Vagina (tissue), 2 donors: ENCODE results near the gene S100A2.

Source experiments
- POLR2A ChIP-seq, 2 donors: fragments of 450-650 bp; IDR thresholded peaks; one replicate each; pipeline ENCODE4 v1.6.1; 2017; ENCODE audit warnings: antibody characterized with exemption in 2 of 2, mild to moderate bottlenecking in 2 of 2, moderate library complexity in 2 of 2
- POLR2AphosphoS5 ChIP-seq, 2 donors: sonication (generic); formaldehyde crosslinking; IDR thresholded peaks; one replicate each; pipeline ENCODE4 v1.9.0; 2017; ENCODE audit warnings: antibody characterized with exemption in 2 of 2, mild to moderate bottlenecking in 2 of 2, low read depth in 1 of 2; ENCODE audit not compliant: insufficient read depth in 1 of 2
- TF ChIP-seq, protein P1 (sequence below), 3 experiments: fragments of 450-650 bp in 2 of 3; fragments of 200-600 bp in 1 of 3; sonication (generic) in 1 of 3; IDR thresholded peaks; one replicate each; pipeline ENCODE4 v1.5.1; 2017 to 2019; ENCODE audit warnings: antibody characterized with exemption in 3 of 3, mild to moderate bottlenecking in 2 of 3, moderate library complexity in 2 of 3

DNA sequence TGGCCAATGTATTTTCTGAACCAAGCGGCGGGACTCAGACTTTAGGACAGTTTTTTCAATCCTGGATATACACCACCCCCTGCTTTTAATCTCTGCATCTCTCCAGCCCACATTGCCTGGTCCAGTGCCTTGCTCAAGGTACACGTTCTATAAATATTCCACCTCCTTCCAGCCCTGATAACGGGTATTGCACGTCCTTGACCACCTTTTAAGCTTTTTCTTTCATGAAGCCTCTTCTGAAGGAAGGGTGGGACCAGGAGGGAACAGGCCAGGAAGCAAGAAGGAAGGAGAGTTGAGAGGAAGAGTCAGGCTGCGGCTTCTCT lies 43.9 kb upstream of the S100A2 start:
- TF ChIP-seq POLR2A (IDR thresholded peaks at IDR 0.05) (no peak), POLR2AphosphoS5 (IDR thresholded peaks at IDR 0.05; ENCODE audit: insufficient read depth in 1 of 2, low read depth in 1 of 2) (no peak)
- TF ChIP-seq, protein P1, sequence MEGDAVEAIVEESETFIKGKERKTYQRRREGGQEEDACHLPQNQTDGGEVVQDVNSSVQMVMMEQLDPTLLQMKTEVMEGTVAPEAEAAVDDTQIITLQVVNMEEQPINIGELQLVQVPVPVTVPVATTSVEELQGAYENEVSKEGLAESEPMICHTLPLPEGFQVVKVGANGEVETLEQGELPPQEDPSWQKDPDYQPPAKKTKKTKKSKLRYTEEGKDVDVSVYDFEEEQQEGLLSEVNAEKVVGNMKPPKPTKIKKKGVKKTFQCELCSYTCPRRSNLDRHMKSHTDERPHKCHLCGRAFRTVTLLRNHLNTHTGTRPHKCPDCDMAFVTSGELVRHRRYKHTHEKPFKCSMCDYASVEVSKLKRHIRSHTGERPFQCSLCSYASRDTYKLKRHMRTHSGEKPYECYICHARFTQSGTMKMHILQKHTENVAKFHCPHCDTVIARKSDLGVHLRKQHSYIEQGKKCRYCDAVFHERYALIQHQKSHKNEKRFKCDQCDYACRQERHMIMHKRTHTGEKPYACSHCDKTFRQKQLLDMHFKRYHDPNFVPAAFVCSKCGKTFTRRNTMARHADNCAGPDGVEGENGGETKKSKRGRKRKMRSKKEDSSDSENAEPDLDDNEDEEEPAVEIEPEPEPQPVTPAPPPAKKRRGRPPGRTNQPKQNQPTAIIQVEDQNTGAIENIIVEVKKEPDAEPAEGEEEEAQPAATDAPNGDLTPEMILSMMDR (IDR thresholded peaks at IDR 0.05): no peak
